ENCODE data around the gene GLUD2.

GLUD2 gene

DNA sequence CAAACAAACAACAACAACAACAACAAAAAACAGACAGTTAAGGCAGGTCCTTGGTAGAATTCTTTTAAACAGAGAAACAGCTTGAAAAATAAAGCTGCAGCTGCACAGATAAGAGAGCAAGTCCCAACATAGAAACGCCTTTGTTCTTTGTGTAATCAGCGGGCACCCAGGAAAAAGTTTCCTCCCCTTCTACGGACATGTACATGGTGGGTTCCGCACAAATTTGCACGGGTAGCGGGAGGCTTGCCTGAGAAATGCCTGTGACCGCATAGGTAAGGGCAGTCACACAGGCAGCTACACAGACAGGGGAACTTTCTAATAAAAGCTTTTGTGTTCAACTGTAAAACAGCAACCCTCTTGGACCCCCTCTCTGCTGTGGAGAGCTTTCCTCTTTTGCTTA lies 36.2 kb upstream of the GLUD2 start:
- H3K36me3 ChIP-seq (ENCODE audit: insufficient read depth, low read length) = no peaks in the 10 kb centered on the region
- no peak overlapping the region for H3K4me3 ChIP-seq (ENCODE audit: low read depth, low read length, poor library complexity, severe bottlenecking)
- H2AFZ ChIP-seq (ENCODE audit: low read length) = no peak overlapping the region
- no peak for TF ChIP-seq EZH2 (IDR thresholded peaks at IDR 0.05; ENCODE audit: borderline replicate concordance, low read length)
- TF ChIP-seq, protein P1, sequence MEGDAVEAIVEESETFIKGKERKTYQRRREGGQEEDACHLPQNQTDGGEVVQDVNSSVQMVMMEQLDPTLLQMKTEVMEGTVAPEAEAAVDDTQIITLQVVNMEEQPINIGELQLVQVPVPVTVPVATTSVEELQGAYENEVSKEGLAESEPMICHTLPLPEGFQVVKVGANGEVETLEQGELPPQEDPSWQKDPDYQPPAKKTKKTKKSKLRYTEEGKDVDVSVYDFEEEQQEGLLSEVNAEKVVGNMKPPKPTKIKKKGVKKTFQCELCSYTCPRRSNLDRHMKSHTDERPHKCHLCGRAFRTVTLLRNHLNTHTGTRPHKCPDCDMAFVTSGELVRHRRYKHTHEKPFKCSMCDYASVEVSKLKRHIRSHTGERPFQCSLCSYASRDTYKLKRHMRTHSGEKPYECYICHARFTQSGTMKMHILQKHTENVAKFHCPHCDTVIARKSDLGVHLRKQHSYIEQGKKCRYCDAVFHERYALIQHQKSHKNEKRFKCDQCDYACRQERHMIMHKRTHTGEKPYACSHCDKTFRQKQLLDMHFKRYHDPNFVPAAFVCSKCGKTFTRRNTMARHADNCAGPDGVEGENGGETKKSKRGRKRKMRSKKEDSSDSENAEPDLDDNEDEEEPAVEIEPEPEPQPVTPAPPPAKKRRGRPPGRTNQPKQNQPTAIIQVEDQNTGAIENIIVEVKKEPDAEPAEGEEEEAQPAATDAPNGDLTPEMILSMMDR (IDR thresholded peaks at IDR 0.05; ENCODE audit: low read length) = no peak
- no peaks in the 10 kb centered on the region for H3K9me3 ChIP-seq (ENCODE audit: low read length)
- no peaks in the 10 kb centered on the region for H4K20me1 ChIP-seq (ENCODE audit: insufficient read depth, low read length)
- no peak overlapping the region for H3K4me2 ChIP-seq (ENCODE audit: low read length)
- no peaks in the 10 kb centered on the region for H3K9me2 ChIP-seq (ENCODE audit: low read depth, low read length)
- no peaks in the 10 kb centered on the region for H3K27me3 ChIP-seq (ENCODE audit: insufficient read depth, low read length)
- H3F3A ChIP-seq (ENCODE audit: insufficient read depth, low read length) = no peaks in the 10 kb centered on the region
- H3K27ac ChIP-seq (ENCODE audit: low read depth, low read length, poor library complexity, severe bottlenecking) = no peak overlapping the region
- no peaks in the 10 kb centered on the region for H3K4me1 ChIP-seq (ENCODE audit: insufficient read depth, low read length, severe bottlenecking)
- H3K9ac ChIP-seq (ENCODE audit: low read length) = no peak overlapping the region
- no peaks in the 10 kb centered on the region for H3K79me2 ChIP-seq (ENCODE audit: insufficient read depth, low read length)

DNA sequence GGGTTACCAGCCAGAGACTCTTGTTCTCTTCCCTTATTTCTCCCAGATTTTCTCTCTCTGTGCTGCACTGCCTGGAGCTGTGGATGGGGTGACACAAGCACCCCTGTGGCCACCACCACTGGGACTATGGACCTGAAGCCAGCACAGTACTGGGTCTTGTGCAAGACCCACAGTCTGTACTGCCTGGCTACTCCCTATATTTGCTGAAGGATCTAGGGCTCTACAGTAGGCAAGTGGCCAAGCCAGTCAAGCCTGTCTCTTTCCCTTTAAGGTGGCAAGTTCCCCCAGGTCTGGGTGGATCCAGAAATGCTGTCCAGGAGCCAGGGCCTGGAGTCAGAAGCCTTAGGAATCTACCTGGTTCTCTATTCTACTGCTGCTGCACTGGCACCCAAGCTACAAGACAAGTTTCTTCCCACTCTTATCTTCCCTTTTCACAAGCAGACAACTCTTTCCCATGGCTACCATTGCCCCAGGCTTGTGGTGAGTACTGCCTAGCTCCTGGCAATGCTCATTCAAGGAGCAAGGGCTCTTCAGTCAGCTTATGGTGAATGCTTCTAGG lies 33.4 kb upstream of the GLUD2 start:
- Histone ChIP-seq H3K4me2 (ENCODE audit: low read length) (no peak overlapping the region), H3F3A (ENCODE audit: insufficient read depth, low read length) (no peaks in the 10 kb centered on the region), H3K9me3 (ENCODE audit: low read length) (no peaks in the 10 kb centered on the region), H3K27me3 (ENCODE audit: insufficient read depth, low read length) (no peaks in the 10 kb centered on the region), H3K9me2 (ENCODE audit: low read depth, low read length) (no peaks in the 10 kb centered on the region), H4K20me1 (ENCODE audit: insufficient read depth, low read length) (no peaks in the 10 kb centered on the region), H3K79me2 (ENCODE audit: insufficient read depth, low read length) (no peaks in the 10 kb centered on the region), H3K36me3 (ENCODE audit: insufficient read depth, low read length) (no peaks in the 10 kb centered on the region), H3K9ac (ENCODE audit: low read length) (no peak overlapping the region), H2AFZ (ENCODE audit: low read length) (no peak overlapping the region), H3K4me3 (ENCODE audit: low read depth, low read length, poor library complexity, severe bottlenecking) (no peak overlapping the region), H3K4me1 (ENCODE audit: insufficient read depth, low read length, severe bottlenecking) (no peaks in the 10 kb centered on the region), H3K27ac (ENCODE audit: low read depth, low read length, poor library complexity, severe bottlenecking) (no peak overlapping the region)
- TF ChIP-seq, protein P1 (IDR thresholded peaks at IDR 0.05; ENCODE audit: low read length) = no peak
- no peak for TF ChIP-seq EZH2 (IDR thresholded peaks at IDR 0.05; ENCODE audit: borderline replicate concordance, low read length)

DNA sequence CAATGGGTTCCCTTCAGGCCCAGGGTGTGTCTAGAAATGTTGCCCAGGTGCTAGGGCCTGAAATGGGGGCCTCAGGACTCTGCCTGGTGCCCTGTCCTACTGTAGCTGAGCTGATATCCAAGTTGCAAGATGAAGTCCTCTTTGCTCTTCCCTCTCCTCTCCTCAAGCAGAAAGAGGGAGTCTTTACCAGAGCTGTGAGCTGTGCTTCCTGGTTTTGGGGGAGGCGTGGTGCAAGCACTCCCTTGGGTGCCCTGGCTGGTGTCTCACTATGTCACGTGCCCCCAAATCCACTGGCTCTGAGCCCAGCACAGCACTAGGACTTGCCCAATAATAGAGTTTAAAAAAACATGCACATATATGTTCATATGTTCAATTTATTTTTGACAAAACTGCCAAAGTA lies 32.6 kb upstream of the GLUD2 start:
- H3K4me1 ChIP-seq (ENCODE audit: insufficient read depth, low read length, severe bottlenecking) = no peaks in the 10 kb centered on the region
- no peaks in the 10 kb centered on the region for H4K20me1 ChIP-seq (ENCODE audit: insufficient read depth, low read length)
- TF ChIP-seq EZH2 (IDR thresholded peaks at IDR 0.05; ENCODE audit: borderline replicate concordance, low read length) = no peak
- TF ChIP-seq, protein P1 (IDR thresholded peaks at IDR 0.05; ENCODE audit: low read length) = no peak
- H3K27me3 ChIP-seq (ENCODE audit: insufficient read depth, low read length) = no peaks in the 10 kb centered on the region
- no peaks in the 10 kb centered on the region for H3K79me2 ChIP-seq (ENCODE audit: insufficient read depth, low read length)
- no peak overlapping the region for H3K9ac ChIP-seq (ENCODE audit: low read length)
- no peaks in the 10 kb centered on the region for H3K9me2 ChIP-seq (ENCODE audit: low read depth, low read length)
- H2AFZ ChIP-seq (ENCODE audit: low read length) = no peak overlapping the region
- no peak overlapping the region for H3K4me3 ChIP-seq (ENCODE audit: low read depth, low read length, poor library complexity, severe bottlenecking)
- H3K9me3 ChIP-seq (ENCODE audit: low read length) = no peaks in the 10 kb centered on the region
- no peak overlapping the region for H3K27ac ChIP-seq (ENCODE audit: low read depth, low read length, poor library complexity, severe bottlenecking)
- H3K4me2 ChIP-seq (ENCODE audit: low read length) = no peak overlapping the region
- H3K36me3 ChIP-seq (ENCODE audit: insufficient read depth, low read length) = no peaks in the 10 kb centered on the region
- H3F3A ChIP-seq (ENCODE audit: insufficient read depth, low read length) = no peaks in the 10 kb centered on the region
